Measurements from ENCODE around the gene PES1.

DNA sequence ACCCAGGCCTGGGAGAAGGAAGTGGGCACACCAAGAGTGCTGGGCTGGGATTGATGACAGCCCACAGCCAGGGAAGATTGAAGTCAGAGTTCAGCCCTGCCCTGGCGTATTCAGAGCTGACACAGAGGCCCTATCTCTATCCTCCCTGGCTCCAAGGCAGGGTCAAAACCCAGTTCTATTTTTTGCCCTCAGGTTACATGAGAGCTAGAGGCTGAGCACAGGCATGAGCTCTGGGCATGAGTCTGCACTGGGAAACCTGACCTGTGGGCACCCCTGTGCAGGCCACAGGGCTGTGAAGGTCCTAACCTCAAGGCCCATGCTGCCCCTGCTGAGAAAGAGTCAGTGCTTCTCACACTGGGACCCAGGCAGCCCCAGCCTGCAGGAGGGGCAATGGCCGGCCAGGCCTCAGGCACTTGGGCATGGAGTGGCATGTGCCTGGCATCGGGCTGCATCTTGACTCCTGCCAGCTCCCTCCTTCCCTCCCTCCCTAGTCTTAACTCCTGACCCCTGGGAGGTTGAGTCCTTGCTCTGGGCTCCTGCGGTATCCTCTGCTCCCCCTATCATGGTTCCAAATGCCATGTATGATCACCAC, 49.2 kb upstream of the PES1 start:
- TF ChIP-seq, protein P1, sequence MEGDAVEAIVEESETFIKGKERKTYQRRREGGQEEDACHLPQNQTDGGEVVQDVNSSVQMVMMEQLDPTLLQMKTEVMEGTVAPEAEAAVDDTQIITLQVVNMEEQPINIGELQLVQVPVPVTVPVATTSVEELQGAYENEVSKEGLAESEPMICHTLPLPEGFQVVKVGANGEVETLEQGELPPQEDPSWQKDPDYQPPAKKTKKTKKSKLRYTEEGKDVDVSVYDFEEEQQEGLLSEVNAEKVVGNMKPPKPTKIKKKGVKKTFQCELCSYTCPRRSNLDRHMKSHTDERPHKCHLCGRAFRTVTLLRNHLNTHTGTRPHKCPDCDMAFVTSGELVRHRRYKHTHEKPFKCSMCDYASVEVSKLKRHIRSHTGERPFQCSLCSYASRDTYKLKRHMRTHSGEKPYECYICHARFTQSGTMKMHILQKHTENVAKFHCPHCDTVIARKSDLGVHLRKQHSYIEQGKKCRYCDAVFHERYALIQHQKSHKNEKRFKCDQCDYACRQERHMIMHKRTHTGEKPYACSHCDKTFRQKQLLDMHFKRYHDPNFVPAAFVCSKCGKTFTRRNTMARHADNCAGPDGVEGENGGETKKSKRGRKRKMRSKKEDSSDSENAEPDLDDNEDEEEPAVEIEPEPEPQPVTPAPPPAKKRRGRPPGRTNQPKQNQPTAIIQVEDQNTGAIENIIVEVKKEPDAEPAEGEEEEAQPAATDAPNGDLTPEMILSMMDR (IDR thresholded peaks at IDR 0.05) = no peak
- no peak for TF ChIP-seq POLR2A (IDR thresholded peaks at IDR 0.05)
